ENCODE results near the gene HOXC5. TPM values are rescaled to one million over a fixed set of nuclear protein-coding genes. Genes with fewer than 3 reads are reported as not detected.

The HOXC5 gene
- total and polyA plus RNA-seq, 2 donors (not counting 1 experiment from before 2014, with no cell fraction given), result not detected

- no peak overlapping the region for H3K4me3 Mint-ChIP-seq
- H3K4me1 ChIP-seq (ENCODE audit: control insufficient read depth in 2 of 2, insufficient read depth in 2 of 2, low read length in 2 of 2), result peaks cover 43 to 46% of the 10 kb centered on the region in 2 donors
- no peak overlapping the region for H2AFZ ChIP-seq (ENCODE audit: insufficient read depth, low read depth, low read length, poor library complexity, severe bottlenecking)
- WGBS (ENCODE audit: insufficient coverage), result 68% methylated on average over 3 of the region's 3 CpGs
- H3K4me3 ChIP-seq (ENCODE audit: control extremely low read depth in 1 of 5, extremely low read depth in 1 of 5, insufficient read depth in 1 of 5, low read depth in 2 of 5, low read length in 4 of 5), result no peak overlapping the region
- POLR2A ChIA-PET, result no interaction called here
- peaks cover 2 to 93% (median 79%) of the 10 kb centered on the region in 4 experiments for H3K27me3 ChIP-seq (replicated peaks in 1 of 4; ENCODE audit: control extremely low read depth in 1 of 4, control insufficient read depth in 3 of 4, insufficient read depth in 4 of 4, low read length in 3 of 4)
- H3K4me1 Mint-ChIP-seq, result peaks cover 35% of the 10 kb centered on the region
- H3K36me3 ChIP-seq (replicated peaks in 1 of 2; ENCODE audit: control extremely low read depth in 1 of 2, control insufficient read depth in 1 of 2, extremely low read depth in 1 of 2, insufficient read depth in 2 of 2, low read length in 1 of 2), result no peaks in the 10 kb centered on the region
- H4K20me1 ChIP-seq (ENCODE audit: control insufficient read depth, insufficient read depth, low read length, poor library complexity, severe bottlenecking), result no peaks in the 10 kb centered on the region
- no peaks in the 10 kb centered on the region for H3K9me3 Mint-ChIP-seq (ENCODE audit: insufficient read depth)
- H3K79me2 ChIP-seq (ENCODE audit: control insufficient read depth, insufficient read depth, low read length), result no peaks in the 10 kb centered on the region
- intact Hi-C loops (cut with micrococcal nuclease), result no loop called here
- DNase-seq (no peak), ATAC-seq (ENCODE audit: low read depth) (no peak)
- CTCF ChIA-PET, result interaction anchor here (1.1 kb wide), 1 partner anchor 18 kb away, joined by 3 read pairs; no protein-coding TSS in a partner anchor
- H3K9me3 ChIP-seq (ENCODE audit: control extremely low read depth in 1 of 3, control insufficient read depth in 2 of 3, insufficient read depth in 1 of 3, low read length in 2 of 3), result peaks cover 0 to 41% (median 2%) of the 10 kb centered on the region in 3 donors
- H3K27ac ChIP-seq (ENCODE audit: low read length in 2 of 2), result no peak overlapping the region
- H3K4me2 ChIP-seq (replicated peaks; ENCODE audit: low read depth, low read length, poor library complexity, severe bottlenecking), result no peak overlapping the region
- H3K9ac ChIP-seq (ENCODE audit: low read length), result no peak overlapping the region
- H3K27ac Mint-ChIP-seq, result no peak overlapping the region
- H3K27me3 Mint-ChIP-seq, result peaks cover 77% of the 10 kb centered on the region
- TF ChIP-seq EZH2 (IDR thresholded peaks at IDR 0.05; ENCODE audit: borderline replicate concordance, insufficient read depth, low read depth, low read length, poor library complexity, severe bottlenecking), result no peak
- no peak for TF ChIP-seq CTCF (IDR thresholded peaks at IDR 0.05)
These were observed 15.7 kb downstream of the HOXC5 start for GRCh38 chr12:54048406-54049093.

DNA sequence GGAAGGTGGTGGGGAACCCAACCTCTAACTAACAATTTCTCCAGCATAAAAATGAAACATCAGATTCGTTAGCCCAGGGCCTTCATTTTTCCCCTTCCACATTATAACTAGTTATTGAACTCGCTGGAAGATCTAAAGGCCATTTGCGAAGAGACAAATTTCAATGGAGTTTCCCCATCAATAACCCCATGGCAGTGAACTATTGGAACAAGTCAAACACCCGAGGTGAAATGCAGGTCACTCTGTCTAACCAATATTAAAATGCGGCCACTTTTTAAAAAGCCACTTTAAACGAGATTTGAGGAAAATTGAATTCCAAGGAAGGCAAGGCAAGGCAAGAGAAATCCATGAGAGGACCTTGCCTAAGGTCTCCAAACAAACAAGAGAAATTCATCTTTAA is 16.3 kb downstream of the HOXC5 start:
- DNase-seq (no peak), ATAC-seq (ENCODE audit: low read depth) (no peak)
- H3K9me3 ChIP-seq (ENCODE audit: control extremely low read depth in 1 of 3, control insufficient read depth in 2 of 3, insufficient read depth in 1 of 3, low read length in 2 of 3), result peaks cover 0 to 46% (median 2%) of the 10 kb centered on the region in 3 donors
- H3K4me3 Mint-ChIP-seq, result no peak overlapping the region
- peaks cover 2 to 92% (median 76%) of the 10 kb centered on the region in 4 experiments for H3K27me3 ChIP-seq (replicated peaks in 1 of 4; ENCODE audit: control extremely low read depth in 1 of 4, control insufficient read depth in 3 of 4, insufficient read depth in 4 of 4, low read length in 3 of 4)
- WGBS (ENCODE audit: insufficient coverage), result 72% methylated on average over 3 of the region's 6 CpGs
- no peak overlapping the region for H3K27ac Mint-ChIP-seq
- no peak overlapping the region for H3K4me3 ChIP-seq (ENCODE audit: control extremely low read depth in 1 of 5, extremely low read depth in 1 of 5, insufficient read depth in 1 of 5, low read depth in 2 of 5, low read length in 4 of 5)
- H2AFZ ChIP-seq (ENCODE audit: insufficient read depth, low read depth, low read length, poor library complexity, severe bottlenecking), result no peak overlapping the region
- intact Hi-C loops (cut with micrococcal nuclease), result no loop called here
- no peaks in the 10 kb centered on the region for H3K36me3 ChIP-seq (replicated peaks in 1 of 2; ENCODE audit: control extremely low read depth in 1 of 2, control insufficient read depth in 1 of 2, extremely low read depth in 1 of 2, insufficient read depth in 2 of 2, low read length in 1 of 2)
- TF ChIP-seq EZH2 (IDR thresholded peaks at IDR 0.05; ENCODE audit: borderline replicate concordance, insufficient read depth, low read depth, low read length, poor library complexity, severe bottlenecking) (no peak), CTCF (IDR thresholded peaks at IDR 0.05) (no peak)
- ChIA-PET CTCF (interaction anchor here (1.1 kb wide), 1 partner anchor 19 kb away, joined by 3 read pairs; no protein-coding TSS in a partner anchor), POLR2A (no interaction called here)
- peaks cover 76% of the 10 kb centered on the region for H3K27me3 Mint-ChIP-seq
- no peaks in the 10 kb centered on the region for H3K79me2 ChIP-seq (ENCODE audit: control insufficient read depth, insufficient read depth, low read length)
- H3K9me3 Mint-ChIP-seq (ENCODE audit: insufficient read depth), result no peaks in the 10 kb centered on the region
- no peak overlapping the region for H3K4me2 ChIP-seq (replicated peaks; ENCODE audit: low read depth, low read length, poor library complexity, severe bottlenecking)
- H4K20me1 ChIP-seq (ENCODE audit: control insufficient read depth, insufficient read depth, low read length, poor library complexity, severe bottlenecking), result no peaks in the 10 kb centered on the region
- H3K27ac ChIP-seq (ENCODE audit: low read length in 2 of 2), result no peak overlapping the region
- H3K9ac ChIP-seq (ENCODE audit: low read length), result no peak overlapping the region
- H3K4me1 ChIP-seq (ENCODE audit: control insufficient read depth in 2 of 2, insufficient read depth in 2 of 2, low read length in 2 of 2), result peaks cover 43 to 49% of the 10 kb centered on the region in 2 donors
- peaks cover 40% of the 10 kb centered on the region for H3K4me1 Mint-ChIP-seq
